Muscle of arm (tissue), 12 donors: ENCODE data around the gene FZR1. TPM values are rescaled to one million over a fixed set of nuclear protein-coding genes. Genes with fewer than 3 reads are reported as not detected.

Experiments
- polyA plus RNA-seq, 12 donors: library from polyadenylated mRNA; unstranded; fragments of 120-200 nt; gene quantifications; one replicate each; pipeline ENCODE4 v1.2.1, GENCODE V29; 2013; ENCODE audit not compliant: insufficient read length in 12 of 12

FZR1 gene
- polyA plus RNA-seq, 12 donors: 21.8 to 47.2 (median 28.8) TPM; not detected in 1

Other genes with a start within 250 kb of the FZR1 start
- 100 to 1,000 TPM in 1 of 12 donors, 10 to 100 TPM in 11; 30.9 to 375 (median 38.9) TPM for gene NFIC, start 139.7 kb upstream of the FZR1 start, polyA plus RNA-seq
- 10 to 100 TPM in 1 of 12 donors, 1 to 10 TPM in 1, under 1 TPM in 4, not detected in 6; 0.46 to 75.8 (median 0.69) TPM for gene SMIM24, start 25.8 kb upstream of the FZR1 start, polyA plus RNA-seq
- not detected for gene SMIM44, start 22.9 kb upstream of the FZR1 start, polyA plus RNA-seq
- gene DOHH, start 5.6 kb upstream of the FZR1 start, polyA plus RNA-seq: 10 to 100 TPM in 1 of 12 donors, 1 to 10 TPM in 10, not detected in 1; 3.8 to 15.8 (median 5.0) TPM
- 1 to 10 TPM in 10 of 12 donors, not detected in 2; 1.5 to 3.6 (median 3.0) TPM for gene TEKTIP1, start 32.9 kb downstream of the FZR1 start, polyA plus RNA-seq
- gene MFSD12, start 51.3 kb downstream of the FZR1 start, polyA plus RNA-seq: 10 to 100 TPM in 11 of 12 donors, not detected in 1; 19.3 to 48.1 (median 24.1) TPM
- gene HMG20B, start 66.6 kb downstream of the FZR1 start, polyA plus RNA-seq: 10 to 100 TPM in 11 of 12 donors, not detected in 1; 21.8 to 78.3 (median 32.1) TPM
- 1 to 10 TPM in 10 of 12 donors, not detected in 2; 1.1 to 3.2 (median 1.5) TPM for gene GIPC3, start 79.2 kb downstream of the FZR1 start, polyA plus RNA-seq
- gene TBXA2R, start 100.6 kb downstream of the FZR1 start, polyA plus RNA-seq: 1 to 10 TPM in 9 of 12 donors, under 1 TPM in 1, not detected in 2; 0.96 to 2.9 (median 1.8) TPM
- 10 to 100 TPM in 11 of 12 donors, not detected in 1; 13.8 to 32.4 (median 16.3) TPM for gene CACTIN, start 120.5 kb downstream of the FZR1 start, polyA plus RNA-seq
- gene PIP5K1C, start 194.2 kb downstream of the FZR1 start, polyA plus RNA-seq: 10 to 100 TPM in 11 of 12 donors, not detected in 1; 16.0 to 30.4 (median 19.9) TPM
- gene TJP3, start 202.1 kb downstream of the FZR1 start, polyA plus RNA-seq: 10 to 100 TPM in 1 of 12 donors, 1 to 10 TPM in 1, under 1 TPM in 8, not detected in 2; 0.18 to 15.1 (median 0.61) TPM